ENCODE results near the gene HAND1. TPM values are rescaled to one million over a fixed set of nuclear protein-coding genes. Genes with fewer than 3 reads are reported as not detected.

HAND1 gene
- total and polyA plus RNA-seq, 2 donors (not counting 1 experiment from before 2014, with no cell fraction given), result not detected

DNA sequence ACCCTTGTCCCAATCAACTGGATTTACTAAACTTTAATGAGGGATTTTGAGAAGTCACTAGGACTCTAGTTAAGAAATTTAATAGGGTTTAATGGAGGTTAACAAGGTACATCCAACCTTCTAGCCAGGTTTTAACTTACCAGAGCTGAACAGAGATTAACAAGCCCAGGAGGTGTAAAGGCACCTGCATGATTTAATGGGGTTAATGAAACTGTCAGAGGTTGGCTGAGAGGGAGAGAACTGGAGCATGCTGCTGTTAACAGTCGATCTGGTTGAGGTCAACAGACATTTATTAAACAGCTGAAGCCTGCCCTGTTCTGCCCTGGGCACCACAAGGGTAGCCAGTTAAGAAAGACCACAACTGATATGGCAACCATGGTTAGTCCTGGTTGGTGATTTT, 13.6 kb downstream of the HAND1 start:
- H3K27me3 ChIP-seq (replicated peaks in 1 of 4; ENCODE audit: control extremely low read depth in 1 of 4, control insufficient read depth in 3 of 4, insufficient read depth in 4 of 4, low read length in 3 of 4), result peaks cover 0 to 20% (median 5%) of the 10 kb centered on the region in 4 experiments
- H2AFZ ChIP-seq (ENCODE audit: insufficient read depth, low read depth, low read length, poor library complexity, severe bottlenecking), result no peak overlapping the region
- Mint-ChIP-seq H3K4me1 (peaks cover 5% of the 10 kb centered on the region), H3K27ac (no peak overlapping the region), H3K27me3 (peaks cover 9% of the 10 kb centered on the region), H3K4me3 (no peak overlapping the region), H3K9me3 (ENCODE audit: insufficient read depth) (no peaks in the 10 kb centered on the region)
- no peaks in the 10 kb centered on the region for H3K9me3 ChIP-seq (ENCODE audit: control extremely low read depth in 1 of 3, control insufficient read depth in 2 of 3, insufficient read depth in 1 of 3, low read length in 2 of 3)
- ChIA-PET POLR2A (no interaction called here), CTCF (interaction anchor here (2.8 kb wide), 1 partner anchor 15 kb away, joined by 12 read pairs; no protein-coding TSS in a partner anchor)
- no peaks in the 10 kb centered on the region for H3K4me1 ChIP-seq (ENCODE audit: control insufficient read depth in 2 of 2, insufficient read depth in 2 of 2, low read length in 2 of 2)
- TF ChIP-seq, protein P1, sequence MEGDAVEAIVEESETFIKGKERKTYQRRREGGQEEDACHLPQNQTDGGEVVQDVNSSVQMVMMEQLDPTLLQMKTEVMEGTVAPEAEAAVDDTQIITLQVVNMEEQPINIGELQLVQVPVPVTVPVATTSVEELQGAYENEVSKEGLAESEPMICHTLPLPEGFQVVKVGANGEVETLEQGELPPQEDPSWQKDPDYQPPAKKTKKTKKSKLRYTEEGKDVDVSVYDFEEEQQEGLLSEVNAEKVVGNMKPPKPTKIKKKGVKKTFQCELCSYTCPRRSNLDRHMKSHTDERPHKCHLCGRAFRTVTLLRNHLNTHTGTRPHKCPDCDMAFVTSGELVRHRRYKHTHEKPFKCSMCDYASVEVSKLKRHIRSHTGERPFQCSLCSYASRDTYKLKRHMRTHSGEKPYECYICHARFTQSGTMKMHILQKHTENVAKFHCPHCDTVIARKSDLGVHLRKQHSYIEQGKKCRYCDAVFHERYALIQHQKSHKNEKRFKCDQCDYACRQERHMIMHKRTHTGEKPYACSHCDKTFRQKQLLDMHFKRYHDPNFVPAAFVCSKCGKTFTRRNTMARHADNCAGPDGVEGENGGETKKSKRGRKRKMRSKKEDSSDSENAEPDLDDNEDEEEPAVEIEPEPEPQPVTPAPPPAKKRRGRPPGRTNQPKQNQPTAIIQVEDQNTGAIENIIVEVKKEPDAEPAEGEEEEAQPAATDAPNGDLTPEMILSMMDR (IDR thresholded peaks at IDR 0.05), result no peak
- no peak for TF ChIP-seq EZH2 (IDR thresholded peaks at IDR 0.05; ENCODE audit: borderline replicate concordance, insufficient read depth, low read depth, low read length, poor library complexity, severe bottlenecking)
- no peak overlapping the region for H3K27ac ChIP-seq (ENCODE audit: low read length in 2 of 2)
- WGBS (ENCODE audit: insufficient coverage), result 89% methylated on average over 1 of the region's 1 CpG
- intact Hi-C loops (cut with micrococcal nuclease), result no loop called here
- H3K36me3 ChIP-seq (replicated peaks in 1 of 2; ENCODE audit: control extremely low read depth in 1 of 2, control insufficient read depth in 1 of 2, extremely low read depth in 1 of 2, insufficient read depth in 2 of 2, low read length in 1 of 2), result no peaks in the 10 kb centered on the region
- DNase-seq, result no peak
- no peaks in the 10 kb centered on the region for H3K79me2 ChIP-seq (ENCODE audit: control insufficient read depth, insufficient read depth, low read length)
- H3K9ac ChIP-seq (ENCODE audit: low read length), result no peak overlapping the region
- ATAC-seq (ENCODE audit: low read depth), result no peak
- H4K20me1 ChIP-seq (ENCODE audit: control insufficient read depth, insufficient read depth, low read length, poor library complexity, severe bottlenecking), result no peaks in the 10 kb centered on the region
- no peak overlapping the region for H3K4me3 ChIP-seq (ENCODE audit: control extremely low read depth in 1 of 5, extremely low read depth in 1 of 5, insufficient read depth in 1 of 5, low read depth in 2 of 5, low read length in 4 of 5)
- no peak overlapping the region for H3K4me2 ChIP-seq (replicated peaks; ENCODE audit: low read depth, low read length, poor library complexity, severe bottlenecking)

DNA sequence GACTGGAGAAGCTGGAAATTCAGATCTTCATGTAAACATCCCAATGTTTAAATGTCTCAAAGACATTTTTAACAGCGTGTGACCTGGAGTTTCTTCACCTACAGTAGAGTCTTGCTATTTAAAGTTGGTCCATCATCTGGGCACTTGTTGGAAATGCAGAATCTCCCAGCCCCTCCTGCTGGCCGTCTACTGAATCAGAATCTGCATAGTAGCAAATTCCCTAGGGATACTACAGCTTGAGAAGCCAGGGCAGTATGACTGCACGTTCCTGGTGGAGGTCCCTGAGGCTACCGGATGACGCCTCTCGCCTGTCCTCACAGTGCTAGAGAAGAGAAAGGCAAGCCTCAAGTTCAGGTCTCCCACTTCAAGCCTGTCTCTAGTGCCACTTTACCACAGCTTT, 16.5 kb downstream of the HAND1 start:
- no peaks in the 10 kb centered on the region for H3K4me1 ChIP-seq (ENCODE audit: control insufficient read depth in 2 of 2, insufficient read depth in 2 of 2, low read length in 2 of 2)
- no peak for ATAC-seq (ENCODE audit: low read depth)
- no peaks in the 10 kb centered on the region for H3K9me3 Mint-ChIP-seq (ENCODE audit: insufficient read depth)
- no peak overlapping the region for H2AFZ ChIP-seq (ENCODE audit: insufficient read depth, low read depth, low read length, poor library complexity, severe bottlenecking)
- H3K27me3 Mint-ChIP-seq, result peaks cover 2% of the 10 kb centered on the region
- H3K27ac ChIP-seq (ENCODE audit: low read length in 2 of 2), result no peak overlapping the region
- no peak overlapping the region for H3K27ac Mint-ChIP-seq
- H3K4me3 ChIP-seq (ENCODE audit: control extremely low read depth in 1 of 5, extremely low read depth in 1 of 5, insufficient read depth in 1 of 5, low read depth in 2 of 5, low read length in 4 of 5), result no peak overlapping the region
- no peaks in the 10 kb centered on the region for H3K79me2 ChIP-seq (ENCODE audit: control insufficient read depth, insufficient read depth, low read length)
- ChIA-PET CTCF (interaction anchor here (0.6 to 1.4 kb wide), 4 partner anchors 9 to 468 kb away, joined by 3 to 6 read pairs (median 4); no protein-coding TSS in a partner anchor), POLR2A (no interaction called here)
- no peak overlapping the region for H3K4me3 Mint-ChIP-seq
- no peaks in the 10 kb centered on the region for H3K9me3 ChIP-seq (ENCODE audit: control extremely low read depth in 1 of 3, control insufficient read depth in 2 of 3, insufficient read depth in 1 of 3, low read length in 2 of 3)
- peaks cover 5% of the 10 kb centered on the region for H3K4me1 Mint-ChIP-seq
- TF ChIP-seq EZH2 (IDR thresholded peaks at IDR 0.05; ENCODE audit: borderline replicate concordance, insufficient read depth, low read depth, low read length, poor library complexity, severe bottlenecking), result no peak
- TF ChIP-seq, protein P1 (IDR thresholded peaks at IDR 0.05), result no peak
- no peak overlapping the region for H3K9ac ChIP-seq (ENCODE audit: low read length)
- no peak for DNase-seq
- intact Hi-C loops (cut with micrococcal nuclease), result no loop called here
- WGBS (ENCODE audit: insufficient coverage), result 88% methylated on average over 6 of the region's 6 CpGs
- H3K4me2 ChIP-seq (replicated peaks; ENCODE audit: low read depth, low read length, poor library complexity, severe bottlenecking), result no peak overlapping the region
- peaks cover 0 to 3% (median 0%) of the 10 kb centered on the region in 4 experiments for H3K27me3 ChIP-seq (replicated peaks in 1 of 4; ENCODE audit: control extremely low read depth in 1 of 4, control insufficient read depth in 3 of 4, insufficient read depth in 4 of 4, low read length in 3 of 4)
- no peaks in the 10 kb centered on the region for H4K20me1 ChIP-seq (ENCODE audit: control insufficient read depth, insufficient read depth, low read length, poor library complexity, severe bottlenecking)
- H3K36me3 ChIP-seq (replicated peaks in 1 of 2; ENCODE audit: control extremely low read depth in 1 of 2, control insufficient read depth in 1 of 2, extremely low read depth in 1 of 2, insufficient read depth in 2 of 2, low read length in 1 of 2), result peaks cover 6 to 22% of the 10 kb centered on the region in 2 experiments
